HepG2 (cell line): ENCODE data around the gene IER2. TPM values are rescaled to one million over a fixed set of nuclear protein-coding genes. Genes with fewer than 3 reads are reported as not detected.

Experiments used
- ATAC-seq: fragments of 200-7000 bp; cut with Tn5 transposase; 3 replicates; pipeline ENCODE4 v1.9.1; 2020; ENCODE audit warnings: mild to moderate bottlenecking, moderate library complexity
- BruUV-seq: library from RNA; stranded (reverse); fragments of 400-500 nt; replicated peaks from 2 replicates; lab custom pipeline; 2021; lab: Mats Ljungman, UMichigan
- CTCF ChIA-PET: fragments of 300-600 bp; formaldehyde crosslinking; extraction: SDS; loops from one replicate; lab custom pipeline; 2021; ENCODE audit warnings: low total read pairs, inconsistent platforms, low intra/inter-chr PET ratio; lab: Yijun Ruan, JAX
- POLR2A ChIA-PET: fragments of 350-600 bp; sonication (Branson Sonifier 250); formaldehyde crosslinking; loops from one replicate; lab custom pipeline; 2020; ENCODE audit warnings: antibody characterized with exemption, inconsistent platforms; lab: Yijun Ruan, JAX
- DNase-seq: peaks from one replicate; pipeline ENCODE4 v3.0.0-alpha.2; 2015; ENCODE audit warnings: low spot score
- FAIRE-seq: peaks from 3 replicates; lab custom pipeline; 2011; peaks lifted over from hg19 to GRCh38; lab: Jason Lieb, UNC
- H2AFZ ChIP-seq: one replicate; pipeline ENCODE4 v1.6.1; 2011; ENCODE audit warnings: low read length, inconsistent platforms
- H3K27ac ChIP-seq: fragments of 300-600 bp; 3 replicates; pipeline ENCODE4 v1.8.0; 2011; ENCODE audit warnings: mixed run types, mild to moderate bottlenecking, mixed read lengths, low read length, inconsistent platforms; ENCODE audit not compliant: insufficient read depth; ENCODE audit errors: extremely low read length
- H3K27me3 ChIP-seq, 2 experiments: fragments of 200-600 bp in 1 of 2; 2 replicates in 1 of 2; 3 replicates in 1 of 2; pipeline versions ENCODE4 v1.6.0 to v1.8.0; 2011; ENCODE audit warnings: low read length in 2 of 2, mild to moderate bottlenecking in 2 of 2, moderate library complexity in 2 of 2, inconsistent platforms in 1 of 2; ENCODE audit not compliant: insufficient read depth in 2 of 2, control insufficient read depth in 1 of 2
- H3K36me3 ChIP-seq, 2 experiments: fragments of 200-600 bp in 1 of 2; replicated peaks in 1 of 2; 2 replicates in 1 of 2; 3 replicates in 1 of 2; pipeline versions ENCODE4 v1.5.1 to v1.8.0; 2011; ENCODE audit warnings: low read length in 2 of 2, inconsistent platforms in 1 of 2; ENCODE audit not compliant: insufficient read depth in 2 of 2, control insufficient read depth in 1 of 2
- H3K4me1 ChIP-seq: 2 replicates; pipeline ENCODE4 v1.5.1; 2012; ENCODE audit warnings: low read length, inconsistent platforms; ENCODE audit not compliant: insufficient read depth
- H3K4me2 ChIP-seq: 2 replicates; pipeline ENCODE4 v1.6.0; 2011; ENCODE audit warnings: low read depth, low read length, inconsistent platforms
- H3K4me3 ChIP-seq, 3 experiments: fragments of 200-600 bp in 1 of 3; sonication (generic), shearing (Covaris generic) in 1 of 3; replicated peaks in 1 of 3; 2 replicates each; pipeline ENCODE4 v1.5.1; 2011 to 2016; ENCODE audit warnings: low read length in 3 of 3, inconsistent platforms in 2 of 3, low read depth in 2 of 3, mild to moderate bottlenecking in 2 of 3, control low read depth in 1 of 3, mixed read lengths in 1 of 3; ENCODE audit not compliant: insufficient read depth in 1 of 3
- H3K79me2 ChIP-seq: one replicate; pipeline ENCODE4 v1.6.1; 2011; ENCODE audit warnings: low read length, inconsistent platforms; ENCODE audit not compliant: insufficient read depth
- H3K9ac ChIP-seq: 2 replicates; pipeline ENCODE4 v1.6.0; 2011; ENCODE audit warnings: mild to moderate bottlenecking, low read depth, low read length, inconsistent platforms; ENCODE audit not compliant: insufficient read depth
- H3K9me3 ChIP-seq: 2 replicates; pipeline ENCODE4 v1.5.1; 2012; ENCODE audit warnings: mild to moderate bottlenecking, low read length
- H4K20me1 ChIP-seq: 2 replicates; pipeline ENCODE4 v1.6.0; 2011; ENCODE audit warnings: inconsistent platforms, mild to moderate bottlenecking, low read length, moderate library complexity; ENCODE audit not compliant: insufficient read depth
- CTCF ChIP-seq: sonication (generic); formaldehyde crosslinking; IDR thresholded peaks from 2 replicates; pipeline ENCODE4 v1.5.0; 2020; ENCODE audit warnings: mild to moderate bottlenecking, missing genetic modification reagents, moderate library complexity
- FOSL2 ChIP-seq: sonication (generic); formaldehyde crosslinking; IDR thresholded peaks from 2 replicates; pipeline ENCODE4 v1.4.0; 2020; ENCODE audit warnings: missing genetic modification reagents
- GATAD2A ChIP-seq: IDR thresholded peaks from 2 replicates; pipeline ENCODE4 v1.6.1; 2016
- HMGXB3 ChIP-seq: sonication (generic); formaldehyde crosslinking; IDR thresholded peaks from 2 replicates; pipeline ENCODE4 v1.4.0; 2020; ENCODE audit warnings: missing genetic modification reagents, borderline replicate concordance
- HMGXB4 ChIP-seq, 2 experiments: sonication (generic) in 1 of 2; formaldehyde crosslinking in 1 of 2; IDR thresholded peaks; 2 replicates each; pipeline versions ENCODE4 v1.4.0 to v1.6.1; 2018 to 2020; ENCODE audit warnings: missing genetic modification reagents in 2 of 2, borderline replicate concordance in 1 of 2, low read depth in 1 of 2, mild to moderate bottlenecking in 1 of 2, missing biosample characterization in 1 of 2
- MAFG ChIP-seq: sonication (generic); formaldehyde crosslinking; IDR thresholded peaks from 2 replicates; pipeline ENCODE4 v1.5.1; 2020; ENCODE audit warnings: mild to moderate bottlenecking, missing genetic modification reagents
- MLLT10 ChIP-seq: sonication (generic); formaldehyde crosslinking; IDR thresholded peaks from 2 replicates; pipeline ENCODE4 v1.4.0; 2020; ENCODE audit warnings: missing genetic modification reagents
- NR2C2 ChIP-seq: sonication (generic); formaldehyde crosslinking; IDR thresholded peaks from 2 replicates; pipeline ENCODE4 v1.4.0; 2020; ENCODE audit warnings: missing genetic modification reagents, mild to moderate bottlenecking, moderate library complexity, borderline replicate concordance
- RCOR2 ChIP-seq: IDR thresholded peaks from 2 replicates; pipeline ENCODE4 v1.6.1; 2016; ENCODE audit warnings: missing biosample characterization, missing genetic modification reagents
- RXRA ChIP-seq: sonication (generic); formaldehyde crosslinking; IDR thresholded peaks from 2 replicates; pipeline ENCODE4 v1.5.1; 2020; ENCODE audit warnings: missing genetic modification reagents
- STAG1 ChIP-seq: sonication (generic); formaldehyde crosslinking; IDR thresholded peaks from 2 replicates; pipeline ENCODE4 v1.4.0; 2020; ENCODE audit warnings: missing genetic modification reagents
- TFE3 ChIP-seq: IDR thresholded peaks from 2 replicates; pipeline ENCODE4 v1.6.1; 2016
- ZNF44 ChIP-seq: sonication (generic); formaldehyde crosslinking; IDR thresholded peaks from 2 replicates; pipeline ENCODE4 v1.5.1; 2020; ENCODE audit warnings: mild to moderate bottlenecking, missing genetic modification reagents
- WGBS: methylation state at CpG from one replicate; pipeline ENCODE4 v1.1.6; 2017; ENCODE audit warnings: low lambda C conversion rate; 5-methylcytosine and 5-hydroxymethylcytosine counted together
- in situ Hi-C: cut with HindIII; loops from 2 replicates; pipeline ENCODE4 v1.10.0; 2017; ENCODE audit warnings: low pct_unique_long_range_greater_than_20kb; ENCODE audit not compliant: extremely low pct_ligation_motif_present
- intact Hi-C: fragments of 100-400 bp; cut with micrococcal nuclease; formaldehyde crosslinking; loops from one replicate; pipeline ENCODE4 v1.10.0; 2022; ENCODE audit not compliant: unreplicated experiment
- polyA plus RNA-seq, 8 experiments: library from polyadenylated mRNA; depleted of rRNA in 3 of 8; stranded (reverse) in 7 of 8; unstranded in 1 of 8; fragments of >200 nt; fragmentation: Illumina TruSeq in 4 of 8; extraction: Trizol in 4 of 8; gene quantifications; 2 replicates each; pipeline versions ENCODE4 v1.2.1 to v1.2.3, GENCODE V29; 2011 to 2016; ENCODE audit warnings: low read depth in 4 of 8, missing spikeins in 1 of 8, mixed read lengths in 1 of 8; ENCODE audit not compliant: insufficient read depth in 1 of 8
- total RNA-seq, 5 experiments: library from RNA; depleted of rRNA; stranded (reverse); fragments of >200 nt; fragmentation: Illumina TruSeq; extraction: Trizol; gene quantifications; 2 replicates each; pipeline ENCODE4 v1.2.3, GENCODE V29; 2016; ENCODE audit warnings: low read depth in 1 of 5

The IER2 gene
- total and polyA plus RNA-seq, 2 of the 13 experiments (the other 11 are each of a cell fraction or from before 2014, with no cell fraction given): 10.1 to 14.3 TPM

- ATAC-seq (peak; percentile 78), FAIRE-seq (peak; percentile 75), DNase-seq (peak; percentile 80)
- 0% methylated on average over 8 of the region's 11 CpGs for WGBS
- Histone ChIP-seq H3K36me3 (no peaks in the 10 kb centered on the region), H3K9ac (no peak overlapping the region), H3K9me3 (no peaks in the 10 kb centered on the region), H2AFZ (no peak overlapping the region), H3K4me1 (peaks cover 38% of the 10 kb centered on the region), H3K79me2 (no peaks in the 10 kb centered on the region), H3K4me2 (peak overlapping the region; percentile 33; the same call in 1 of the 2 replicates), H3K27ac (no peak overlapping the region), H4K20me1 (no peaks in the 10 kb centered on the region), H3K4me3 (no peak overlapping the region), H3K27me3 (no peaks in the 10 kb centered on the region)
- intact Hi-C loops: loop anchor here (1.0 kb wide), 2 partner anchors 39 to 67 kb away; no protein-coding TSS in a partner anchor
- no TSS peak for BruUV-seq
- ChIA-PET CTCF (interaction anchor here (0.9 to 2.8 kb wide), 4 partner anchors 38 to 67 kb away, joined by 3 to 19 read pairs (median 10); partner anchors contain the start of genes IER2 and STX10), POLR2A (interaction anchor here (0.6 to 1.2 kb wide), 7 partner anchors 27 to 46 kb away, joined by 3 to 6 read pairs (median 4); no protein-coding TSS in a partner anchor)
- in situ Hi-C loops: no loop called here
- peak; percentile 88 for TF ChIP-seq CTCF (CRISPR knock-in tag)
- TF ChIP-seq HMGXB3 (CRISPR knock-in tag): 0 out of 2 replicates have a peak, but pooled peaks have one; percentile 36
- 0 out of 2 replicates have a peak, but pooled peaks have one; percentile 26 for TF ChIP-seq TFE3 (CRISPR knock-in tag)
- no peak for TF ChIP-seq MAFG (CRISPR knock-in tag)
- TF ChIP-seq FOSL2 (CRISPR knock-in tag): peak; percentile 22; the same call in 1 of the 2 replicates
- peak; percentile 75 for TF ChIP-seq STAG1 (CRISPR knock-in tag)
- peak; percentile 82 for TF ChIP-seq RXRA
- no peak for TF ChIP-seq ZNF44 (CRISPR knock-in tag)
- no peak for TF ChIP-seq MLLT10 (CRISPR knock-in tag)
- peak; percentile 19 to 75; a peak in 3 of 4 replicates for TF ChIP-seq HMGXB4 (CRISPR knock-in tag; IDR thresholded peaks at IDR 0.05; ENCODE audit: borderline replicate concordance in 1 of 2, low read depth in 1 of 2)
- no peak for TF ChIP-seq NR2C2 (CRISPR knock-in tag)
- TF ChIP-seq RCOR2 (CRISPR knock-in tag): 0 out of 2 replicates have a peak, but pooled peaks have one; percentile 51
- 0 out of 2 replicates have a peak, but pooled peaks have one; percentile 42 for TF ChIP-seq GATAD2A (CRISPR knock-in tag)
Observed at GRCh38 chr19:13195678-13196077, 45.5 kb downstream of the IER2 start.
